ENCODE measurements around the gene NOBOX. TPM values are rescaled to one million over a fixed set of nuclear protein-coding genes. Genes with fewer than 3 reads are reported as not detected.

NOBOX gene
- total and polyA plus RNA-seq, 2 experiments from 2014 or later, result 0.07 to 0.54 TPM

- TF ChIP-seq CTCF (IDR thresholded peaks at IDR 0.05; ENCODE audit: poor library complexity) (no peak), EZH2phosphoT487 (IDR thresholded peaks at IDR 0.05; ENCODE audit: low read depth, severe bottlenecking, unreplicated experiment) (no peak), EZH2 (IDR thresholded peaks at IDR 0.05; ENCODE audit: borderline replicate concordance) (no peak)
- H3K79me2 ChIP-seq, result no peaks in the 10 kb centered on the region
- H2AFZ ChIP-seq, result no peak overlapping the region
- H3K9me2 ChIP-seq (replicated peaks; ENCODE audit: insufficient read depth), result no peaks in the 10 kb centered on the region
- no peak for DNase-seq (ENCODE audit: low spot score)
- no peak overlapping the region for H3K27ac ChIP-seq
- H3K4me2 ChIP-seq, result no peak overlapping the region
- H3K9me3 ChIP-seq (ENCODE audit: low read depth), result no peaks in the 10 kb centered on the region
- WGBS (ENCODE audit: low lambda C conversion rate, missing lambda C conversion rate), result 88% methylated on average over 5 of the region's 5 CpGs
- no peak overlapping the region for H3K4me3 ChIP-seq
- H4K20me1 ChIP-seq (ENCODE audit: insufficient read depth, poor library complexity, severe bottlenecking), result no peaks in the 10 kb centered on the region
- no peaks in the 10 kb centered on the region for H3K4me1 ChIP-seq (ENCODE audit: insufficient read depth)
- H3K36me3 ChIP-seq (replicated peaks; ENCODE audit: insufficient read depth, low read depth), result no peaks in the 10 kb centered on the region
- no peaks in the 10 kb centered on the region for H3K27me3 ChIP-seq
Observed at GRCh38 chr7:144401490-144401889, 2.0 kb downstream of the NOBOX start.

- H2AFZ ChIP-seq, result no peak overlapping the region
Observed at GRCh38 chr7:144399946-144400345, 3.5 kb downstream of the NOBOX start.

GRCh38 chr7:144398911-144399310 is 4.6 kb downstream of the NOBOX start:
- TF ChIP-seq CTCF (IDR thresholded peaks at IDR 0.05; ENCODE audit: poor library complexity) (no peak), EZH2phosphoT487 (IDR thresholded peaks at IDR 0.05; ENCODE audit: low read depth, severe bottlenecking, unreplicated experiment) (no peak), EZH2 (IDR thresholded peaks at IDR 0.05; ENCODE audit: borderline replicate concordance) (no peak)
- Histone ChIP-seq H3K4me2 (no peak overlapping the region), H3K4me1 (ENCODE audit: insufficient read depth) (no peaks in the 10 kb centered on the region), H3K9me2 (replicated peaks; ENCODE audit: insufficient read depth) (no peaks in the 10 kb centered on the region), H3K36me3 (replicated peaks; ENCODE audit: insufficient read depth, low read depth) (no peaks in the 10 kb centered on the region), H4K20me1 (ENCODE audit: insufficient read depth, poor library complexity, severe bottlenecking) (no peaks in the 10 kb centered on the region), H3K27ac (no peak overlapping the region), H3K4me3 (no peak overlapping the region), H3K9me3 (ENCODE audit: low read depth) (no peaks in the 10 kb centered on the region), H3K27me3 (no peaks in the 10 kb centered on the region), H3K79me2 (no peaks in the 10 kb centered on the region), H2AFZ (no peak overlapping the region)
- 88% methylated on average over 5 of the region's 6 CpGs for WGBS (ENCODE audit: low lambda C conversion rate, missing lambda C conversion rate)
- no peak for DNase-seq (ENCODE audit: low spot score)

More at GRCh38 chr7:144399946-144400345, 3.5 kb downstream of the NOBOX start:
- TF ChIP-seq EZH2phosphoT487 (IDR thresholded peaks at IDR 0.05; ENCODE audit: low read depth, severe bottlenecking, unreplicated experiment) (no peak), CTCF (IDR thresholded peaks at IDR 0.05; ENCODE audit: poor library complexity) (no peak), EZH2 (IDR thresholded peaks at IDR 0.05; ENCODE audit: borderline replicate concordance) (no peak)
- H3K4me2 ChIP-seq, result no peak overlapping the region
- H4K20me1 ChIP-seq (ENCODE audit: insufficient read depth, poor library complexity, severe bottlenecking), result no peaks in the 10 kb centered on the region
- H3K9me2 ChIP-seq (replicated peaks; ENCODE audit: insufficient read depth), result no peaks in the 10 kb centered on the region
- H3K4me3 ChIP-seq, result no peak overlapping the region
- H3K27ac ChIP-seq, result no peak overlapping the region
- H3K9me3 ChIP-seq (ENCODE audit: low read depth), result no peaks in the 10 kb centered on the region
- no peaks in the 10 kb centered on the region for H3K4me1 ChIP-seq (ENCODE audit: insufficient read depth)
- no peaks in the 10 kb centered on the region for H3K36me3 ChIP-seq (replicated peaks; ENCODE audit: insufficient read depth, low read depth)
- 85% methylated on average over 11 of the region's 11 CpGs for WGBS (ENCODE audit: low lambda C conversion rate, missing lambda C conversion rate)
- no peaks in the 10 kb centered on the region for H3K79me2 ChIP-seq
- no peaks in the 10 kb centered on the region for H3K27me3 ChIP-seq
- no peak for DNase-seq (ENCODE audit: low spot score)

- Histone ChIP-seq H3K36me3 (replicated peaks; ENCODE audit: insufficient read depth, low read depth) (no peaks in the 10 kb centered on the region), H3K4me1 (ENCODE audit: insufficient read depth) (no peaks in the 10 kb centered on the region), H3K4me2 (no peak overlapping the region), H3K79me2 (no peaks in the 10 kb centered on the region), H3K9me3 (ENCODE audit: low read depth) (no peaks in the 10 kb centered on the region), H3K27me3 (no peaks in the 10 kb centered on the region), H4K20me1 (ENCODE audit: insufficient read depth, poor library complexity, severe bottlenecking) (no peaks in the 10 kb centered on the region), H3K27ac (no peak overlapping the region), H3K4me3 (no peak overlapping the region), H2AFZ (no peak overlapping the region), H3K9me2 (replicated peaks; ENCODE audit: insufficient read depth) (no peaks in the 10 kb centered on the region)
- 83% methylated on average over 9 of the region's 9 CpGs for WGBS (ENCODE audit: low lambda C conversion rate, missing lambda C conversion rate)
- TF ChIP-seq EZH2phosphoT487 (IDR thresholded peaks at IDR 0.05; ENCODE audit: low read depth, severe bottlenecking, unreplicated experiment), result no peak
- no peak for TF ChIP-seq EZH2 (IDR thresholded peaks at IDR 0.05; ENCODE audit: borderline replicate concordance)
- no peak for DNase-seq (ENCODE audit: low spot score)
Observed at GRCh38 chr7:144398291-144398690, 5.2 kb downstream of the NOBOX start.
